CD4-positive, CD25-positive, alpha-beta regulatory T cell (primary cell): ENCODE results near the gene ALS2CL. TPM values are rescaled to one million over a fixed set of nuclear protein-coding genes. Genes with fewer than 3 reads are reported as not detected.
A peak's percentile ranks its signal among the peaks of the same experiment; 100 is the strongest.

Experiments used
- ATAC-seq, 2 donors: fragments of 150-1000 bp; cut with Tn5 transposase; one replicate each; pipeline ENCODE4 v1.10.0; 2021; ENCODE audit warnings: low read depth in 2 of 2, moderate number of reproducible peaks in 2 of 2, moderate library complexity in 1 of 2
- DNase-seq, 3 donors: peaks; one replicate each; pipeline versions ENCODE4 v3.0.0 to v3.0.0-alpha.2; 2012 to 2022; ENCODE audit warnings: mixed read lengths in 1 of 3
- H3K27ac ChIP-seq: one replicate; pipeline ENCODE4 v1.7.0; 2013; ENCODE audit warnings: mild to moderate bottlenecking, low read length; ENCODE audit not compliant: insufficient read depth, poor library complexity, severe bottlenecking
- H3K27me3 ChIP-seq: one replicate; pipeline ENCODE4 v1.7.0; 2013; ENCODE audit warnings: low read length; ENCODE audit not compliant: control insufficient read depth, insufficient read depth
- H3K36me3 ChIP-seq: one replicate; pipeline ENCODE4 v1.7.0; 2013; ENCODE audit warnings: mild to moderate bottlenecking, low read length, moderate library complexity; ENCODE audit not compliant: control insufficient read depth, insufficient read depth
- H3K4me1 ChIP-seq: 2 replicates; pipeline ENCODE4 v1.7.0; 2013; ENCODE audit warnings: mild to moderate bottlenecking, low read length; ENCODE audit not compliant: insufficient read depth, control insufficient read depth, poor library complexity, severe bottlenecking
- H3K4me3 ChIP-seq: one replicate; pipeline ENCODE4 v1.7.0; 2013; ENCODE audit warnings: low read depth, mild to moderate bottlenecking, low read length, moderate library complexity
- H3K9me3 ChIP-seq, 2 experiments: 1 replicate in 1 of 2; 2 replicates in 1 of 2; pipeline ENCODE4 v1.7.0; 2013; ENCODE audit warnings: low read length in 2 of 2, mild to moderate bottlenecking in 1 of 2, moderate library complexity in 1 of 2; ENCODE audit not compliant: control insufficient read depth in 2 of 2
- H3K27ac Mint-ChIP-seq, 3 donors: one replicate each; pipeline ENCODE4 v1.8.0; 2020 to 2022; ENCODE audit warnings: mild to moderate bottlenecking in 3 of 3, mixed read lengths in 3 of 3, moderate library complexity in 2 of 3
- H3K27me3 Mint-ChIP-seq: one replicate; pipeline ENCODE4 v1.8.0; 2022; ENCODE audit warnings: mild to moderate bottlenecking, mixed read lengths
- H3K36me3 Mint-ChIP-seq: one replicate; pipeline ENCODE4 v1.8.0; 2020; ENCODE audit warnings: mixed read lengths
- H3K4me1 Mint-ChIP-seq, 4 donors: one replicate each; pipeline ENCODE4 v1.8.0; 2020 to 2022; ENCODE audit warnings: mixed read lengths in 4 of 4, mild to moderate bottlenecking in 1 of 4
- H3K4me3 Mint-ChIP-seq, 4 donors: one replicate each; pipeline ENCODE4 v1.8.0; 2020 to 2022; ENCODE audit warnings: mild to moderate bottlenecking in 4 of 4, mixed read lengths in 4 of 4, moderate library complexity in 3 of 4
- H3K9me3 Mint-ChIP-seq, 7 donors: one replicate each; pipeline ENCODE4 v1.8.0; 2020 to 2022; ENCODE audit warnings: mixed read lengths in 7 of 7, mild to moderate bottlenecking in 3 of 7, moderate library complexity in 2 of 7
- polyA plus RNA-seq, 4 donors: library from polyadenylated mRNA; unstranded; fragments of 300-500 nt; fragmentation: Illumina TruSeq; gene quantifications; one replicate each; pipeline ENCODE4 v1.2.3, GENCODE V29; 2021
- total RNA-seq: library from RNA; stranded (reverse); gene quantifications from one replicate; pipeline ENCODE4 v1.2.3, GENCODE V29; 2022

ALS2CL gene
- total and polyA plus RNA-seq, 5 donors from 2014 or later = 1.3 to 25.8 (median 1.7) TPM

DNA sequence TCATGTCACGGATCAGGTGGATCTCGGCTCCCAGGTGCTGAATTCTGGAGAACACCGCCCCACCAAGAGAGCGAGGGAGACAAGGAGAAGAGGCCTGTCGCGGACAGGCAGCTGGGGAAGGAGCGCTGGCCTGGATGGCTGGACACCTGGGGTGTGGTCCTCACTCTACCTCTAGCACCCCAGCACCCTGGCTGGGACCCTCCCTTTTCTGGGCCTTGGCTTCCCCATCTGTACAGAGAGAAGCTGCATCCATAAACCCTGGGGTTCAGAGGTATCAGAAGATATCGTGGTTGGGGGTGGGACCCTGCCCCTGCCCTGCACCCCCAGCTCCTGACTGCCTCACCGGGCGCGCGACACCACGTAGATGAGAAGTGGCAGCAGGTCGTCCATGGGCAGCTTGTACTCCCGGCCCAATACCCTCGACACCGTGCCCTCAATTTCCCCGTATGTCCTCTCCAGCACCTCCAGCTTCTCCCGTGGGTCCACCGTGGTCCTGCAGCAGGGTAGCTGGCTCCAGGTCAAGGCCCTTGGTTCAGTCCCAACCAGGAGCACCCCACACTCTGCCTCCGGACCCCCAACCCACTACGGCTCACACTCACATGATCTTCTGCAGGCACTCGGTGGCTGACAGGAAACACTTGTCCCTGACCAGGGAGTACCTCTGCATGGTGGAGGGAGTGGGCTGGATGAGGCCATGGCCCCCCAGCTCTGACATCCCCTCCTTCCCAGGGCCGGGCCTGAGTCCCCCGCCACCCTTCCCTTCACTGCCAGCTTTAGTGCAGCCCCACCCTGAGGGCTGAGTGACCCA, 21.7 kb downstream of the ALS2CL start:
- peaks cover 4% of the 10 kb centered on the region for H3K36me3 Mint-ChIP-seq
- Histone ChIP-seq H3K4me3 (no peak overlapping the region), H3K27me3 (no peaks in the 10 kb centered on the region), H3K4me1 (no peaks in the 10 kb centered on the region), H3K36me3 (no peaks in the 10 kb centered on the region), H3K27ac (no peak overlapping the region), H3K9me3 (no peaks in the 10 kb centered on the region)
- DNase-seq (no peak), ATAC-seq (no peak)
- H3K4me1 Mint-ChIP-seq = no peaks in the 10 kb centered on the region
- no peak overlapping the region for H3K27ac Mint-ChIP-seq
- no peak overlapping the region for H3K4me3 Mint-ChIP-seq
- H3K9me3 Mint-ChIP-seq = peaks cover 0 to 1% (median 0%) of the 10 kb centered on the region in 7 donors
- H3K27me3 Mint-ChIP-seq = no peaks in the 10 kb centered on the region

DNA sequence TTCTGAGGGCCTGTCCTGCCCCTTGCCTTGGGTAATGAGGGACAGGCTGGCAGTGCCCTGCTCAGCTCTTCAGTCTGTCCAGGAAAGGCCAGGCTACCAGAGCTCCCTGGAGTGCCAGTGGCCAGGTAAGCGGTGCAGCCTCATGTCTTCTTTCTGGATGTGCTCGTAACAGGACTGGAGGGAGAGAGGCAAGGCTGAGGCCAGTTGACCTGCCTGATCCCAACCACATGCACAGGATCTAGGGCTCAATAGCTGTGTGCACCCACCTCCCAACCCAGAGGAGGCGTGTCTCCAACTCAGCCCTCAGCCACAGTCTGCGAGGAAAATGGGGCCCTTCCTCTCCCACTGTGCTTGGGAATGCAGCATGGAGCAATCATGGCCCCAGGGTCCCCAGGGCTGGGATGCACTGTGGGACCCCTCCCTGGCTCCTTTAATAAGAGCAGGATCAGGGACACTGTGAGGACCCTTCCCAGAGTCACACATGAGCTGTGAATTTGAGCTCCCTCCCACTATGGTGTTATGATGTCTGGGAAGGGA, 22.5 kb downstream of the ALS2CL start:
- peak overlapping the region in 1 of 3 donors; percentile 76 for H3K27ac Mint-ChIP-seq
- Histone ChIP-seq H3K4me3 (no peak overlapping the region), H3K27ac (no peak overlapping the region), H3K27me3 (no peaks in the 10 kb centered on the region), H3K9me3 (no peaks in the 10 kb centered on the region), H3K4me1 (no peaks in the 10 kb centered on the region), H3K36me3 (no peaks in the 10 kb centered on the region)
- no peak for DNase-seq
- H3K9me3 Mint-ChIP-seq = peaks cover 0 to 1% (median 0%) of the 10 kb centered on the region in 7 donors
- peaks cover 4% of the 10 kb centered on the region for H3K36me3 Mint-ChIP-seq
- no peak for ATAC-seq
- no peaks in the 10 kb centered on the region for H3K4me1 Mint-ChIP-seq
- no peak overlapping the region for H3K4me3 Mint-ChIP-seq
- no peaks in the 10 kb centered on the region for H3K27me3 Mint-ChIP-seq

DNA sequence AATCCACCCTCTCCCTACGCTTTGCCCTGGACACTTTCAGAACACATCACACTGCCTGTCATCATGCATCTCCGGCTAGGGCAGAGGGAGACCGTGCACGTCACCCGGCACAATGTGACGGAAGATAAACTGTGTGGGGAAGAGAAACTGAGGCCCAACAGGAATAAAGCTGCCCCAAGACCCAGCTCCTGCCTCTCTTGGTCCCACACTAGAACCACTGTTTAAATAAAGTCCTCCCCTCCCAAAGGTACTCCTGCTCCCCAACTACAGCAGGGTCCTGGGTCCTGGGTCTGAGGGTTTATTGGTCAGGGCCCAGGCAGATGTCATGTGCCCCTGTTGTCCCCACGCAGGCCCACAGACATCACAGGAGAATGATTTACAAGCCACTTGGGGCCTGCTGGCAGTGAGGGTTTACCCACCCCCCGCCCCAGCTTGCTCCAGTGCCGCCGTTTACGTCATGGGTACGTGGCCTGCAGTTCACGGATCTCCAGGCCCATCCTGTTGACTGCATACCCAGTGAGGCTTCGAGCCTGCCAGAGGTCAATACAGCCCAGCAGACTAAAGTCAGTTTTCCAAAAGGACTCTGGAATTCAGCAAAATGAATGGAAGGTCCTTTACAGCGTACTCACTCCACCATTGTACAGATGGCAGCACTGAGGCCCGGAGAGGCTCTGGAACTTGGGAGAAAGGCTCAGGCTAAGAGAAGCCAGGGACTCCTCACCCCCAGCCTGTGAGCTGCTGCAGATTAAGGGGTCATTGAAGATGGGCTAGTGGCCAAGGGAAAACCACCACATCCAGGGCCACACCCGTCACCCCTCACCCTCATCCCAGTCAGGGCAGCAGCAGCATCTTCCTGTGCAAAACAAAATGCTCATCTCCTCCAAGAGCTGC, 23.2 kb downstream of the ALS2CL start:
- peak overlapping the region in 1 of 3 donors; percentile 76 for H3K27ac Mint-ChIP-seq
- no peaks in the 10 kb centered on the region for H3K4me1 Mint-ChIP-seq
- no peak overlapping the region for H3K27ac ChIP-seq
- no peaks in the 10 kb centered on the region for H3K27me3 ChIP-seq
- H3K9me3 Mint-ChIP-seq = peaks cover 0 to 1% (median 0%) of the 10 kb centered on the region in 7 donors
- no peak for ATAC-seq
- H3K9me3 ChIP-seq = no peaks in the 10 kb centered on the region
- H3K4me3 Mint-ChIP-seq = no peak overlapping the region
- H3K36me3 Mint-ChIP-seq = peaks cover 4% of the 10 kb centered on the region
- no peak overlapping the region for H3K4me3 ChIP-seq
- H3K36me3 ChIP-seq = no peaks in the 10 kb centered on the region
- DNase-seq = no peak
- H3K4me1 ChIP-seq = no peaks in the 10 kb centered on the region
- no peaks in the 10 kb centered on the region for H3K27me3 Mint-ChIP-seq

DNA sequence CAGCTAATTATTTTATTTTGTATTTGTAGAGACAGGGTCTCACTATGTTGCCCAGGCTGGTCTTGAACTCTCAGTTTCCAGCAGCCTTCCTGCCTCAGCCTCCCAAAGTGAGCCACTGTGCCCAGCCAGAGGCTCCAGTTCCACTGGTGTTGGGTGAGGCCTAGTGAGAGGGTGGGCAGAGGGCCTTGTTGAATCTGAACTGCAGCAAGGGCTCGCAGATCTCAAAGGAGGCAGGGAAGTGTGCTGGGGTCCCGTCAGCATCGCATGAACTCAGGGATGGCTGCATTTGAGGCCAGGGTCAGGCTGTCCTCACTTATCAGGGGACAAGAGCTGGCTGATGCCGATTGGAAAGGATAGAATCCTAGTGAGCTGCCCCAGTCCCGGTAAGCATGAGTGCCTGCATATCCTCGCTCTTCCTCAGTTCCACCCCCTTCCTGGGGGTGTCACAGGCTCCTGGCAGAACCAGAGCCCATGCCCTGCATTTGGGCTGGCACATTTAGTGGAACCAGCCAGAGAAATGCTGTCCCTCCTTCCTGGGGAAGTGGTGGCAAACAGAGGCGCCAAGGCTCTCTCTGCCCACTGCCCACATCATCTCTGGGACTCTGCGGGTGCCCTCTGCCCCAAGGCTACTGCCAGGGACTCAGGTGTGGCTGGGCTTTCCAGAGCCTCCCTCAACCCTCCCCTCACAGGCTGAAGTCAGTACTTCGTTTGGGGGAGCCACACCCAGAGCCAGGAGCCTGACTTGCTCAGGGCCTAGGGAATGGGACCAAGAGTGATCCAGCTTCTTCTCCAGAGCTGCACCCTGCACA, 24.1 kb downstream of the ALS2CL start:
- Mint-ChIP-seq H3K27me3 (no peaks in the 10 kb centered on the region), H3K4me1 (no peaks in the 10 kb centered on the region), H3K36me3 (peaks cover 3% of the 10 kb centered on the region), H3K27ac (peak overlapping the region in 1 of 3 donors; percentile 88), H3K4me3 (peak overlapping the region in 1 of 4 donors; percentile 52), H3K9me3 (peaks cover 0 to 1% (median 0%) of the 10 kb centered on the region in 7 donors)
- H3K4me1 ChIP-seq = no peaks in the 10 kb centered on the region
- H3K27me3 ChIP-seq = no peaks in the 10 kb centered on the region
- DNase-seq (no peak), ATAC-seq (no peak)
- no peaks in the 10 kb centered on the region for H3K9me3 ChIP-seq
- no peak overlapping the region for H3K27ac ChIP-seq
- no peak overlapping the region for H3K4me3 ChIP-seq
- H3K36me3 ChIP-seq = no peaks in the 10 kb centered on the region

DNA sequence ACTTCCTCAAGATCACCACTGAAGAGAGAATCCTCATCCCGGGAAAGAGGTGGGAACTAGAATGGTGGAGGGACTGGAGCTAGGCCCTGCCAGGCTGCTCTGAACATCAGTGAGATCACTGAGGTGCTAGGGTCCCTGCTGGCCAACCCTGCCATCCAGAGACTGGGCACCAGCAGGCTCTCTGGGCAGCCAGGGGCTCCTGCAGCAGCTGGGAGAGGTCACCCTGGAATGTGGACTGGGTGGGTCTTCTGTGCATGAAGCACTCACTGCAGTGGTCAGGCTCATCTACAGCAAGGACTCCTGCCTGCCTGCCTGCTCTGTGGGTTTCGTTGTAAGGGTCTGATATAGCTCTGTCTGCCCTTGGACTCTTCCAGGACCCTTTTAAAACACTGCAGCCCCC, 24.9 kb downstream of the ALS2CL start:
- ATAC-seq (no peak), DNase-seq (no peak)
- Histone ChIP-seq H3K27ac (no peak overlapping the region), H3K4me3 (no peak overlapping the region), H3K27me3 (no peaks in the 10 kb centered on the region), H3K36me3 (no peaks in the 10 kb centered on the region), H3K4me1 (no peaks in the 10 kb centered on the region), H3K9me3 (no peaks in the 10 kb centered on the region)
- H3K27ac Mint-ChIP-seq = peak overlapping the region in 1 of 3 donors; percentile 15
- H3K36me3 Mint-ChIP-seq = no peaks in the 10 kb centered on the region
- no peaks in the 10 kb centered on the region for H3K4me1 Mint-ChIP-seq
- peaks cover 0 to 1% (median 0%) of the 10 kb centered on the region in 7 donors for H3K9me3 Mint-ChIP-seq
- no peaks in the 10 kb centered on the region for H3K27me3 Mint-ChIP-seq
- H3K4me3 Mint-ChIP-seq = no peak overlapping the region

DNA sequence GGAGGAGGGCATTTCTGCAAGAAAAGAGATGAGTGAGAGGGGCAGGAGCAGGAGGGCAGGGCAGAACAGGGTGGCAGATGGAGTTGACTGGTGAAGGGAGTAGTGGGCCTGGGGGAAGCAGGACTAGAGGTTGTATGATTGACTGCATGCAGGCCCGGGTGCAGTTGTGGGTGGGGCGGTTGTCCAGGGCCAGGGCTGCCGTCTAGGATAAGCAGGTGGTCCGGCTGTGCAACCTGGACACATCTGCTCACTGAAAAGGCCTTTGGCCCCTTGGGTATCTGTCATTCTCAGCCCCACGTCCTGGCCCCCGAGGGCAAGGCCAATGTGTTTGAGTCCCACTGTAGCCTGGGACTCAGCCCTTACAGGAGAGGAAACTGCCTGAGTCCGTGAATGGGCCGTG, 25.4 kb downstream of the ALS2CL start:
- Mint-ChIP-seq H3K36me3 (no peaks in the 10 kb centered on the region), H3K27ac (peak overlapping the region in 1 of 3 donors; percentile 15), H3K4me1 (peaks cover 0 to 2% (median 0%) of the 10 kb centered on the region in 4 donors), H3K9me3 (no peaks in the 10 kb centered on the region), H3K4me3 (no peak overlapping the region), H3K27me3 (no peaks in the 10 kb centered on the region)
- Histone ChIP-seq H3K36me3 (no peaks in the 10 kb centered on the region), H3K27me3 (no peaks in the 10 kb centered on the region), H3K9me3 (no peaks in the 10 kb centered on the region), H3K4me3 (no peak overlapping the region), H3K27ac (no peak overlapping the region), H3K4me1 (no peaks in the 10 kb centered on the region)
- no peak for ATAC-seq
- DNase-seq = no peak

DNA sequence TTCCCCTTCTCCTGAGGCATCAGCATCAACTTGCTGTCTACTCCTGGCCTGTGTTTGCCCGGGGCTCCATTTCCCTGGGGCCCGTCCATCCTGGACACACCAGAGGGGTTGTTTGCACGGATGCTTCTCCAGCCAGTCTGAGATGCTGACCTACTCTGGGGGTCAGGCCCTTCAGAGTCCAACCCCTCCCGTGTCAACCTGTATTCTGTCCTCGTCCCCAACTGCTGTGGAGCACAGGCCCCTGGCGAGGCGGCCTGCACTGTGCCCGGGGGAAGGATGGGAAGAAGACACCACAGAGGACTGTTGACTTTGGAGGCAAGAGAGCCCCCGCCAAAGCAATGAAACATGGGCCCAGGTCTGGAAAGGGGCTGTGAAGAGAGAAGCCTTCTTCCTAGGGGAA, 25.8 kb downstream of the ALS2CL start:
- ATAC-seq (no peak), DNase-seq (no peak)
- Mint-ChIP-seq H3K4me3 (no peak overlapping the region), H3K36me3 (no peaks in the 10 kb centered on the region), H3K9me3 (no peaks in the 10 kb centered on the region), H3K4me1 (peaks cover 0 to 2% (median 0%) of the 10 kb centered on the region in 4 donors), H3K27ac (no peak overlapping the region), H3K27me3 (no peaks in the 10 kb centered on the region)
- no peaks in the 10 kb centered on the region for H3K9me3 ChIP-seq
- H3K4me3 ChIP-seq = no peak overlapping the region
- H3K36me3 ChIP-seq = no peaks in the 10 kb centered on the region
- H3K27ac ChIP-seq = no peak overlapping the region
- H3K4me1 ChIP-seq = no peaks in the 10 kb centered on the region
- H3K27me3 ChIP-seq = no peaks in the 10 kb centered on the region
